Motor neuron (in vitro differentiated cells): ENCODE results near the gene GPR42. TPM values are rescaled to one million over a fixed set of nuclear protein-coding genes. Genes with fewer than 3 reads are reported as not detected.
"Not testable (repeated sequence)": the region's sequence is repeated elsewhere in the genome, so short reads cannot be mapped to it uniquely, and the experiment has no call there.

Experiments
- ATAC-seq, 8 experiments: fragments of 200-7000 bp; cut with Tn5 transposase; replicated peaks in 6 of 8; 2 replicates each; pipeline ENCODE4 v1.8.0; 2021; ENCODE audit warnings: mild to moderate bottlenecking in 8 of 8, moderate library complexity in 8 of 8
- H3K27ac ChIP-seq, 2 donors: fragments of 250-450 bp; sonication (Bioruptor Pico); 2 replicates each; pipeline ENCODE4 v1.9.0; 2021; ENCODE audit warnings: antibody characterized with exemption in 2 of 2, mild to moderate bottlenecking in 2 of 2, moderate library complexity in 1 of 2
- H3K4me1 ChIP-seq, 2 donors: fragments of 250-450 bp; sonication (Bioruptor Pico); replicated peaks in 1 of 2; 2 replicates each; pipeline ENCODE4 v1.6.1; 2021; ENCODE audit warnings: antibody characterized with exemption in 2 of 2, mild to moderate bottlenecking in 2 of 2, moderate library complexity in 1 of 2
- H3K4me3 ChIP-seq, 5 donors: fragments of 250-450 bp; sonication (Bioruptor Pico); 2 replicates each; pipeline ENCODE4 v1.9.0; 2021; ENCODE audit warnings: antibody characterized with exemption in 5 of 5, mild to moderate bottlenecking in 5 of 5, moderate library complexity in 4 of 5
- WGBS, 10 experiments: fragments of 450-650 bp; shearing (Covaris generic); methylation state at CpG; one replicate each; pipeline ENCODE4 v1.0.0; 2022; 5-methylcytosine and 5-hydroxymethylcytosine counted together
- in situ Hi-C, 9 experiments: fragments of 400-800 bp; cut with MboI; loops; one replicate each; pipeline ENCODE4 v1.15.0; 2021; ENCODE audit warnings: low sequenced_read_pairs in 9 of 9, low pct_unique_long_range_greater_than_20kb in 2 of 9; ENCODE audit not compliant: unreplicated experiment in 9 of 9
- total RNA-seq, 8 experiments: library from RNA; unstranded; fragments of 300-600 nt; gene quantifications; 2 replicates each; pipeline versions ENCODE4 v1.2.3 to v1.2.4, GENCODE V29; 2022

GPR42 gene
- total RNA-seq, 8 experiments from 2014 or later: 0.08 to 0.33 (median 0.15) TPM; not detected in 5

GRCh38 chr19:35358834-35359233 is 12.0 kb upstream of the GPR42 start:
- H3K27ac ChIP-seq, ATAC-seq, H3K4me3 ChIP-seq, H3K4me1 ChIP-seq: not testable (repeated sequence)
- in situ Hi-C loops: loop anchor here in 2 of 9 experiments (25.0 kb wide), 2 partner anchors 103 to 128 kb away; partner anchors contain the start of gene KRTDAP (in 1 of the 2)
- no CpG with 5 or more reads among the region's 16 CpGs for WGBS, 10 experiments

- WGBS, 10 experiments: no CpG with 5 or more reads among the region's 21 CpGs
- in situ Hi-C loops: loop anchor here in 2 of 9 experiments (25.0 kb wide), 2 partner anchors 103 to 128 kb away; partner anchors contain the start of gene KRTDAP (in 1 of the 2)
Measured at GRCh38 chr19:35359395-35359794, 11.5 kb upstream of the GPR42 start.

GRCh38 chr19:35360081-35360480 is 10.8 kb upstream of the GPR42 start:
- H3K4me3 ChIP-seq, H3K4me1 ChIP-seq, H3K27ac ChIP-seq, ATAC-seq: not testable (repeated sequence)
- in situ Hi-C loops: loop anchor here in 2 of 9 experiments (25.0 kb wide), 2 partner anchors 102 to 127 kb away; partner anchors contain the start of gene KRTDAP (in 1 of the 2)
- no CpG with 5 or more reads among the region's 5 CpGs for WGBS, 10 experiments

More at GRCh38 chr19:35359395-35359794, 11.5 kb upstream of the GPR42 start:
- not testable (repeated sequence) for ATAC-seq, H3K27ac ChIP-seq, H3K4me1 ChIP-seq, H3K4me3 ChIP-seq

- no peak for ATAC-seq
- Histone ChIP-seq H3K4me3 (no peak overlapping the region), H3K4me1 (no peaks in the 10 kb centered on the region), H3K27ac (no peak overlapping the region)
- 0 to 86% (median 70%) methylated on average over 1 to 4 of the region's 5 CpGs; no CpG with 5 or more reads in 4 of the 10 experiments for WGBS, 10 experiments
- in situ Hi-C loops: loop anchor here in 2 of 9 experiments (25.0 kb wide), 2 partner anchors 101 to 126 kb away; partner anchors contain the start of gene KRTDAP (in 1 of the 2)
Measured at GRCh38 chr19:35360880-35361420, 9.9 kb upstream of the GPR42 start.

GRCh38 chr19:35362261-35363000 is 8.4 kb upstream of the GPR42 start:
- no peak overlapping the region for H3K4me3 ChIP-seq
- in situ Hi-C loops: loop anchor here in 2 of 9 experiments (25.0 kb wide), 2 partner anchors 100 to 125 kb away; partner anchors contain the start of gene KRTDAP (in 1 of the 2)
- no peak for ATAC-seq
- no peaks in the 10 kb centered on the region for H3K4me1 ChIP-seq
- 63 to 68% methylated on average over 2 to 4 of the region's 14 CpGs; no CpG with 5 or more reads in 8 of the 10 experiments for WGBS, 10 experiments
- no peak overlapping the region for H3K27ac ChIP-seq

GRCh38 chr19:35363001-35363590 is 7.8 kb upstream of the GPR42 start:
- no peak for ATAC-seq
- Histone ChIP-seq H3K4me1 (no peaks in the 10 kb centered on the region), H3K4me3 (no peak overlapping the region), H3K27ac (no peak overlapping the region)
- 80 to 100% methylated on average over 1 of the region's 11 CpGs; no CpG with 5 or more reads in 8 of the 10 experiments for whole genome bisulfite sequencing, 10 experiments
- in situ Hi-C loops: loop anchor here in 2 of 9 experiments (25.0 kb wide), 2 partner anchors 99 to 124 kb away; partner anchors contain the start of gene KRTDAP (in 1 of the 2)

GRCh38 chr19:35363711-35364425 is 7.0 kb upstream of the GPR42 start:
- peak in 3 of 8 experiments; percentile 27 to 56 (median 34) for ATAC-seq
- WGBS, 10 experiments: 50 to 90% (median 62%) methylated on average over 2 to 12 of the region's 19 CpGs; no CpG with 5 or more reads in 3 of the 10 experiments
- Histone ChIP-seq H3K4me3 (no peak overlapping the region), H3K27ac (no peak overlapping the region), H3K4me1 (no peaks in the 10 kb centered on the region)
- in situ Hi-C loops: loop anchor here in 2 of 9 experiments (25.0 kb wide), 2 partner anchors 98 to 123 kb away; partner anchors contain the start of gene KRTDAP (in 1 of the 2)

- Histone ChIP-seq H3K4me3 (no peak overlapping the region), H3K4me1 (no peaks in the 10 kb centered on the region), H3K27ac (no peak overlapping the region)
- in situ Hi-C loops: loop anchor here in 2 of 9 experiments (25.0 kb wide), 2 partner anchors 97 to 122 kb away; partner anchors contain the start of gene KRTDAP (in 1 of the 2)
- 54 to 92% (median 89%) methylated on average over 2 to 4 of the region's 4 CpGs; no CpG with 5 or more reads in 5 of the 10 experiments for WGBS, 10 experiments
- ATAC-seq: no peak
Measured at GRCh38 chr19:35365303-35365702, 5.6 kb upstream of the GPR42 start.

GRCh38 chr19:35368378-35368777 is 2.5 kb upstream of the GPR42 start:
- WGBS, 10 experiments: 9 to 70% (median 24%) methylated on average over 1 of the region's 1 CpG; no CpG with 5 or more reads in 2 of the 10 experiments
- ATAC-seq: no peak

GRCh38 chr19:35369522-35369921 is 1.3 kb upstream of the GPR42 start:
- in situ Hi-C loops: loop anchor here in 2 of 9 experiments (25.0 kb wide), 2 partner anchors 93 to 118 kb away; partner anchors contain the start of gene KRTDAP (in 1 of the 2)

More at GRCh38 chr19:35368378-35368777, 2.5 kb upstream of the GPR42 start:
- H3K4me3 ChIP-seq: no peak overlapping the region
- in situ Hi-C loops: loop anchor here in 2 of 9 experiments (25.0 kb wide), 2 partner anchors 94 to 119 kb away; partner anchors contain the start of gene KRTDAP (in 1 of the 2)
- no peaks in the 10 kb centered on the region for H3K4me1 ChIP-seq
- no peak overlapping the region for H3K27ac ChIP-seq

GRCh38 chr19:35373492-35373891 is 2.6 kb downstream of the GPR42 start:
- Histone ChIP-seq H3K27ac (no peak overlapping the region), H3K4me3 (no peak overlapping the region), H3K4me1 (no peaks in the 10 kb centered on the region)
- 47 to 90% (median 83%) methylated on average over 1 to 6 of the region's 7 CpGs; no CpG with 5 or more reads in 1 of the 10 experiments for WGBS, 10 experiments
- in situ Hi-C loops: loop anchor here in 2 of 9 experiments (25.0 kb wide), 2 partner anchors 89 to 114 kb away; partner anchors contain the start of gene KRTDAP (in 1 of the 2)
- ATAC-seq: no peak

More at GRCh38 chr19:35369522-35369921, 1.3 kb upstream of the GPR42 start:
- Histone ChIP-seq H3K27ac (no peak overlapping the region), H3K4me1 (no peaks in the 10 kb centered on the region), H3K4me3 (no peak overlapping the region)
- no peak for ATAC-seq

- in situ Hi-C loops: loop anchor here in 2 of 9 experiments (25.0 kb wide), 2 partner anchors 88 to 113 kb away; partner anchors contain the start of gene KRTDAP (in 1 of the 2)
- ATAC-seq, H3K4me1 ChIP-seq, H3K27ac ChIP-seq, H3K4me3 ChIP-seq: not testable (repeated sequence)
Measured at GRCh38 chr19:35374031-35374430, 3.2 kb downstream of the GPR42 start.
